Heart left ventricle (tissue), 16 donors: ENCODE data around the gene C16orf92. TPM values are rescaled to one million over a fixed set of nuclear protein-coding genes. Genes with fewer than 3 reads are reported as not detected.

Experiments used
- ATAC-seq, 4 donors: fragments of 200-7000 bp; cut with Tn5 transposase; one replicate each; pipeline ENCODE4 v1.9.1; 2020 to 2022; ENCODE audit warnings: moderate library complexity in 4 of 4, mild to moderate bottlenecking in 3 of 4, moderate number of reproducible peaks in 1 of 4
- DNase-seq, 5 donors: peaks; one replicate each; pipeline ENCODE4 v3.0.0-alpha.2; 2020
- H3K27ac ChIP-seq, 12 donors: fragments of 200-600 bp; sonication (generic) in 4 of 12; one replicate each; pipeline versions ENCODE4 v1.5.0 to v1.8.0; 2016 to 2022; ENCODE audit warnings: mild to moderate bottlenecking in 2 of 12
- H3K27me3 ChIP-seq, 9 donors: fragments of 200-600 bp; sonication (generic) in 2 of 9; one replicate each; pipeline versions ENCODE4 v1.5.1 to v1.8.0; 2016 to 2022; ENCODE audit warnings: mild to moderate bottlenecking in 3 of 9
- H3K36me3 ChIP-seq, 9 donors: fragments of 200-600 bp; sonication (generic) in 2 of 9; one replicate each; pipeline versions ENCODE4 v1.5.0 to v1.8.0; 2018 to 2022; ENCODE audit warnings: mild to moderate bottlenecking in 2 of 9
- H3K4me1 ChIP-seq, 12 donors: fragments of 200-600 bp; sonication (generic) in 4 of 12; one replicate each; pipeline versions ENCODE4 v1.5.0 to v1.8.0; 2016 to 2022; ENCODE audit warnings: mild to moderate bottlenecking in 3 of 12
- H3K4me3 ChIP-seq, 12 donors: fragments of 200-600 bp; sonication (generic) in 4 of 12; one replicate each; pipeline versions ENCODE4 v1.5.0 to v1.8.0; 2017 to 2022; ENCODE audit warnings: mild to moderate bottlenecking in 9 of 12, moderate library complexity in 4 of 12
- H3K9me3 ChIP-seq, 12 donors: fragments of 200-600 bp; sonication (generic) in 4 of 12; one replicate each; pipeline versions ENCODE4 v1.5.0 to v1.8.0; 2016 to 2022; ENCODE audit warnings: mild to moderate bottlenecking in 1 of 12
- POLR2A ChIP-seq, 2 donors: fragments of 450-650 bp; IDR thresholded peaks; one replicate each; pipeline ENCODE4 v1.6.1; 2017; ENCODE audit warnings: antibody characterized with exemption in 2 of 2, mild to moderate bottlenecking in 2 of 2, moderate library complexity in 2 of 2
- WGBS, 4 donors: extraction: QIAGEN DNeasy Blood & Tissue Kit in 2 of 4; methylation state at CpG; one replicate each; pipeline versions ENCODE4 v1.1.5 to v1.1.7; 2013 to 2018; 5-methylcytosine and 5-hydroxymethylcytosine counted together
- intact Hi-C, 10 donors: fragments of 100-400 bp; cut with DNase I; formaldehyde crosslinking; loops; one replicate each; pipeline versions ENCODE4 v1.11.1 to v1.14.2; 2022
- polyA plus RNA-seq, 2 donors: library from polyadenylated mRNA; stranded (reverse); fragments of 200-250 nt; gene quantifications; one replicate each; pipeline ENCODE4 v1.2.3, GENCODE V29; 2013
- total RNA-seq, 9 donors: library from RNA; depleted of rRNA in 2 of 9; stranded (reverse); fragments of >200 nt in 2 of 9; fragmentation: NEBNext Ultra II Directional in 3 of 9; extraction: Animal tissue kit (Norgen Biotek cat#: 25700) in 3 of 9; gene quantifications; one replicate each; pipeline versions ENCODE4 v1.1.0 to v1.2.4, GENCODE V29; 2016 to 2023
- TF ChIP-seq, protein P1 (sequence below), 12 donors: fragments of 200-600 bp; sonication (generic) in 4 of 12; IDR thresholded peaks; one replicate each; pipeline versions ENCODE4 v1.5.0 to v1.8.0; 2018 to 2022; ENCODE audit warnings: antibody characterized with exemption in 12 of 12, mild to moderate bottlenecking in 5 of 12
- donor health status: ischemic (EF 13 %, LVEDD 7.1; RV severe dilation, severe dysfunction).
- donor health status: healthy with polysubstance abuse.
- donor health status: DM: no; HTN: yes; CAD: no.
- donor health status: DM: no; HTN: no; CAD: no.
- donor health status: ischemic (EF 25% LVEDD 6.9; RV normal size, moderate dysfunction).
- donor health status: ischemic (EF 25% LVEDD 5.7; RV mildly dilated, moderate dysfunction).
- donor health status: healthy.
- donor health status: DM: yes; HTN: yes; CAD: no.
- donor health status: ischemic (EF 35%, LVEDD 5.7; RV mildly dilated, moderate dysfunction).
- donor health status: nonischemic (EF 11% LVEDD 7.7; RV severe dilation, severe dysfunction).
- donor health status: DM: yes; HTN: yes; CAD: no.
- donor health status: PGD.
- donor health status: ischemic (EF 29% LVEDD 5.4; RV normal size, mild dysfunction).
- donor health status: nonischemic (EF 23%, LVEDD 6.1; RV moderate dilation, normal function).

The C16orf92 gene
- total and polyA plus RNA-seq, 11 donors: not detected

GRCh38 chr16:30041841-30042240 is 18.8 kb downstream of the C16orf92 start:
- Histone ChIP-seq H3K4me3 (no peak overlapping the region), H3K36me3 (no peaks in the 10 kb centered on the region), H3K27ac (no peak overlapping the region), H3K27me3 (peaks cover 0 to 4% (median 0%) of the 10 kb centered on the region in 9 donors), H3K4me1 (no peaks in the 10 kb centered on the region), H3K9me3 (no peaks in the 10 kb centered on the region)
- no peak for DNase-seq
- 25 to 27% (median 25%) methylated on average over 5 of the region's 5 CpGs for WGBS, 4 donors
- TF ChIP-seq, protein P1, sequence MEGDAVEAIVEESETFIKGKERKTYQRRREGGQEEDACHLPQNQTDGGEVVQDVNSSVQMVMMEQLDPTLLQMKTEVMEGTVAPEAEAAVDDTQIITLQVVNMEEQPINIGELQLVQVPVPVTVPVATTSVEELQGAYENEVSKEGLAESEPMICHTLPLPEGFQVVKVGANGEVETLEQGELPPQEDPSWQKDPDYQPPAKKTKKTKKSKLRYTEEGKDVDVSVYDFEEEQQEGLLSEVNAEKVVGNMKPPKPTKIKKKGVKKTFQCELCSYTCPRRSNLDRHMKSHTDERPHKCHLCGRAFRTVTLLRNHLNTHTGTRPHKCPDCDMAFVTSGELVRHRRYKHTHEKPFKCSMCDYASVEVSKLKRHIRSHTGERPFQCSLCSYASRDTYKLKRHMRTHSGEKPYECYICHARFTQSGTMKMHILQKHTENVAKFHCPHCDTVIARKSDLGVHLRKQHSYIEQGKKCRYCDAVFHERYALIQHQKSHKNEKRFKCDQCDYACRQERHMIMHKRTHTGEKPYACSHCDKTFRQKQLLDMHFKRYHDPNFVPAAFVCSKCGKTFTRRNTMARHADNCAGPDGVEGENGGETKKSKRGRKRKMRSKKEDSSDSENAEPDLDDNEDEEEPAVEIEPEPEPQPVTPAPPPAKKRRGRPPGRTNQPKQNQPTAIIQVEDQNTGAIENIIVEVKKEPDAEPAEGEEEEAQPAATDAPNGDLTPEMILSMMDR (IDR thresholded peaks at IDR 0.05): peak; percentile 25 to 59 (median 46)
- TF ChIP-seq POLR2A (IDR thresholded peaks at IDR 0.05): no peak
- intact Hi-C loops: no loop called here
- no peak for ATAC-seq

GRCh38 chr16:30046178-30046577 is 23.2 kb downstream of the C16orf92 start:
- intact Hi-C loops: no loop called here
- Histone ChIP-seq H3K4me3 (no peak overlapping the region), H3K9me3 (no peaks in the 10 kb centered on the region), H3K4me1 (no peaks in the 10 kb centered on the region), H3K27ac (no peak overlapping the region), H3K27me3 (no peaks in the 10 kb centered on the region), H3K36me3 (no peaks in the 10 kb centered on the region)
- WGBS, 4 donors: 72 to 81% (median 78%) methylated on average over 8 of the region's 8 CpGs
- TF ChIP-seq, protein P1 (IDR thresholded peaks at IDR 0.05): no peak
- no peak for TF ChIP-seq POLR2A (IDR thresholded peaks at IDR 0.05)
- DNase-seq (no peak), ATAC-seq (peak in 1 of 4 donors; percentile 41)

- Histone ChIP-seq H3K4me3 (no peak overlapping the region), H3K4me1 (no peaks in the 10 kb centered on the region), H3K9me3 (no peaks in the 10 kb centered on the region), H3K27me3 (no peaks in the 10 kb centered on the region), H3K36me3 (no peaks in the 10 kb centered on the region), H3K27ac (no peak overlapping the region)
- intact Hi-C loops: no loop called here
- ATAC-seq (no peak), DNase-seq (no peak)
- TF ChIP-seq POLR2A (IDR thresholded peaks at IDR 0.05): no peak
- TF ChIP-seq, protein P1 (IDR thresholded peaks at IDR 0.05): no peak
- WGBS, 4 donors: 87 to 91% (median 89%) methylated on average over 1 of the region's 1 CpG
Observed at GRCh38 chr16:30046588-30046987, 23.6 kb downstream of the C16orf92 start.

- 92 to 96% (median 94%) methylated on average over 8 of the region's 8 CpGs for WGBS, 4 donors
- DNase-seq: no peak
- Histone ChIP-seq H3K27ac (no peak overlapping the region), H3K27me3 (no peaks in the 10 kb centered on the region), H3K4me1 (peaks cover 0 to 27% (median 11%) of the 10 kb centered on the region in 12 donors), H3K4me3 (no peak overlapping the region), H3K36me3 (no peaks in the 10 kb centered on the region), H3K9me3 (no peaks in the 10 kb centered on the region)
- intact Hi-C loops: loop anchor here in 1 of 10 donors (5.0 kb wide), 1 partner anchor 48 kb away; no protein-coding TSS in a partner anchor
- TF ChIP-seq, protein P1 (IDR thresholded peaks at IDR 0.05): no peak
- TF ChIP-seq POLR2A (IDR thresholded peaks at IDR 0.05): no peak
- ATAC-seq: no peak
Observed at GRCh38 chr16:30049871-30050270, 26.9 kb downstream of the C16orf92 start.
